ENCODE results near the gene AADACL4. TPM values are rescaled to one million over a fixed set of nuclear protein-coding genes. Genes with fewer than 3 reads are reported as not detected.

Gene AADACL4
- total and polyA plus RNA-seq, 10 of the 15 experiments (the other 5 are each of a cell fraction or from before 2014, with no cell fraction given): not detected

DNA sequence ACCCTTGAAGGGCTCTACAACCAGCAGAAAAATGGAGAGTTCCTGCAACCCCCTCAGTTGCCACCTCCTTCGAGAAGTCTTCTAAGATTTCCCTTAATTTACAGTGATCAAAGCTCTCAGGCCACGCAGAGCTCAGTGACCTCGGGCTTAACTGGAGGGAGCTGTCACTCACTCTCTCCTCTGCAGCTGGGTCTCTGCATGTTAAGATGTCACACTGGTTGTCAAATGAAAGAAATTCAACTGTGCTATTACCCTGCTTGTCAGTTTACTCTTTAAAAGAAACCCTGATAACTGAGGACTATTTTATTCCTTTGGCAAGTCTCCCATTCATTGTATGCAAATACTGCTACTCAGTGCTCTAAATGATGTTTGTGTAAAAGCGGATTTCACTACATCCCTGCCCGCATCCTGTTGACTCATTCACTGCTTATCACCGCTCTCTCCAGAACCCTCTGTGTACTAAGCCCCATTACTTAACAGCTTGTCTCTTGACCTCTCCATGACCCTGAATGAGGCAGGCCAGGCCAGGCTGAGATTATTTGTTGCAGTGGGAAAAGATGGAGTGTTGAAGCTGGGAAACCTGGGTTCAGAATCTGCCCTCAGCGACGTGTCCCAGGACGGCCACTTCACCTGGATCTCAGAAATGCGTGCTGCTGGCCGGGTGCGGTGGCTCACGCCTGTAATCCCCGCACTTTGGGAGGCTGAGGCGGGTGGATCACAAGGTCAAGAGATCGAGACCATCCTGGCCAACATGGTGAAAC, 39.6 kb upstream of the AADACL4 start (continued):
- TF ChIP-seq USF2 (IDR thresholded peaks at IDR 0.05; ENCODE audit: borderline replicate concordance, low read depth, low read length) (no peak), JUND (IDR thresholded peaks at IDR 0.05; ENCODE audit: low read depth, low read length) (no peak), RB1 (IDR thresholded peaks at IDR 0.05; ENCODE audit: borderline replicate concordance) (no peak), IKZF2 (IDR thresholded peaks at IDR 0.05) (peak; percentile 66 to 69), NR2C1 (IDR thresholded peaks at IDR 0.05) (no peak), ASH2L (IDR thresholded peaks at IDR 0.05; ENCODE audit: borderline replicate concordance, low read depth) (no peak), PML (IDR thresholded peaks at IDR 0.05; ENCODE audit: low read length) (no peak), CREM (IDR thresholded peaks at IDR 0.05; ENCODE audit: low read depth) (no peak), NKRF (conservative IDR thresholded peaks at IDR 0.05) (no peak), PKNOX1 (IDR thresholded peaks at IDR 0.05) (peak; percentile 89), USF1 (IDR thresholded peaks at IDR 0.05; ENCODE audit: borderline replicate concordance, extremely low read length, insufficient read depth, low read depth, low read length) (no peak), BCL3 (IDR thresholded peaks at IDR 0.05; ENCODE audit: borderline replicate concordance, insufficient read depth, low read depth, low read length, poor library complexity, severe bottlenecking) (no peak), SIX5 (IDR thresholded peaks at IDR 0.05; ENCODE audit: low read depth, low read length, severe bottlenecking) (no peak), NFXL1 (IDR thresholded peaks at IDR 0.05; ENCODE audit: borderline replicate concordance) (no peak)
- TF ChIP-seq, protein P1, sequence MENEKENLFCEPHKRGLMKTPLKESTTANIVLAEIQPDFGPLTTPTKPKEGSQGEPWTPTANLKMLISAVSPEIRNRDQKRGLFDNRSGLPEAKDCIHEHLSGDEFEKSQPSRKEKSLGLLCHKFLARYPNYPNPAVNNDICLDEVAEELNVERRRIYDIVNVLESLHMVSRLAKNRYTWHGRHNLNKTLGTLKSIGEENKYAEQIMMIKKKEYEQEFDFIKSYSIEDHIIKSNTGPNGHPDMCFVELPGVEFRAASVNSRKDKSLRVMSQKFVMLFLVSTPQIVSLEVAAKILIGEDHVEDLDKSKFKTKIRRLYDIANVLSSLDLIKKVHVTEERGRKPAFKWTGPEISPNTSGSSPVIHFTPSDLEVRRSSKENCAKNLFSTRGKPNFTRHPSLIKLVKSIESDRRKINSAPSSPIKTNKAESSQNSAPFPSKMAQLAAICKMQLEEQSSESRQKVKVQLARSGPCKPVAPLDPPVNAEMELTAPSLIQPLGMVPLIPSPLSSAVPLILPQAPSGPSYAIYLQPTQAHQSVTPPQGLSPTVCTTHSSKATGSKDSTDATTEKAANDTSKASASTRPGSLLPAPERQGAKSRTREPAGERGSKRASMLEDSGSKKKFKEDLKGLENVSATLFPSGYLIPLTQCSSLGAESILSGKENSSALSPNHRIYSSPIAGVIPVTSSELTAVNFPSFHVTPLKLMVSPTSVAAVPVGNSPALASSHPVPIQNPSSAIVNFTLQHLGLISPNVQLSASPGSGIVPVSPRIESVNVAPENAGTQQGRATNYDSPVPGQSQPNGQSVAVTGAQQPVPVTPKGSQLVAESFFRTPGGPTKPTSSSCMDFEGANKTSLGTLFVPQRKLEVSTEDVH (IDR thresholded peaks at IDR 0.05; ENCODE audit: low read depth, partially characterized antibody): no peak

Measured in GM12878 (cell line).